Activated B cell treated with CpG ODN at 0.5 μM for 24 hours (primary cell): ENCODE data around the gene SIDT2. TPM values are rescaled to one million over a fixed set of nuclear protein-coding genes. Genes with fewer than 3 reads are reported as not detected.

Source experiments
- ATAC-seq: fragments of 200-7000 bp; cut with Tn5 transposase; one replicate; pipeline ENCODE4 v1.10.0; 2021; ENCODE audit warnings: low read depth, mild to moderate bottlenecking, moderate library complexity
- CTCF ChIA-PET: fragments of 350-600 bp; sonication (Branson Sonifier 250); formaldehyde crosslinking; loops from one replicate; lab custom pipeline; 2021; ENCODE audit warnings: antibody characterized with exemption; lab: Charles Lee
- POLR2A ChIA-PET: fragments of 350-600 bp; sonication (Branson Sonifier 250); formaldehyde crosslinking; loops from one replicate; lab custom pipeline; 2021; ENCODE audit warnings: antibody characterized with exemption; lab: Charles Lee
- DNase-seq: peaks from one replicate; pipeline ENCODE4 v3.0.0; 2022
- H3K27ac Mint-ChIP-seq: one replicate; pipeline ENCODE4 v1.8.0; 2020; ENCODE audit warnings: mixed read lengths
- H3K27me3 Mint-ChIP-seq: one replicate; pipeline ENCODE4 v1.8.0; 2021; ENCODE audit warnings: mixed read lengths
- H3K36me3 Mint-ChIP-seq: one replicate; pipeline ENCODE4 v1.8.0; 2021; ENCODE audit warnings: low read depth, mixed read lengths
- H3K4me1 Mint-ChIP-seq: one replicate; pipeline ENCODE4 v1.8.0; 2021; ENCODE audit warnings: mixed read lengths
- H3K4me3 Mint-ChIP-seq: one replicate; pipeline ENCODE4 v1.8.0; 2020; ENCODE audit warnings: mild to moderate bottlenecking, mixed read lengths
- H3K9me3 Mint-ChIP-seq: one replicate; pipeline ENCODE4 v1.8.0; 2020; ENCODE audit warnings: mixed read lengths
- intact Hi-C: fragments of 100-400 bp; cut with micrococcal nuclease; formaldehyde crosslinking; loops from one replicate; pipeline ENCODE4 v1.15.1; 2024
- total RNA-seq: library from RNA; stranded (reverse); gene quantifications from 2 replicates; pipeline ENCODE4 v1.2.3, GENCODE V29; 2022
- TF ChIP-seq, protein P1 (sequence below): fragments of 200-600 bp; IDR thresholded peaks from one replicate; pipeline ENCODE4 v1.8.0; 2022; ENCODE audit warnings: antibody characterized with exemption, mild to moderate bottlenecking

The SIDT2 gene
- total RNA-seq, 1 donor from 2014 or later = 115 TPM

DNA sequence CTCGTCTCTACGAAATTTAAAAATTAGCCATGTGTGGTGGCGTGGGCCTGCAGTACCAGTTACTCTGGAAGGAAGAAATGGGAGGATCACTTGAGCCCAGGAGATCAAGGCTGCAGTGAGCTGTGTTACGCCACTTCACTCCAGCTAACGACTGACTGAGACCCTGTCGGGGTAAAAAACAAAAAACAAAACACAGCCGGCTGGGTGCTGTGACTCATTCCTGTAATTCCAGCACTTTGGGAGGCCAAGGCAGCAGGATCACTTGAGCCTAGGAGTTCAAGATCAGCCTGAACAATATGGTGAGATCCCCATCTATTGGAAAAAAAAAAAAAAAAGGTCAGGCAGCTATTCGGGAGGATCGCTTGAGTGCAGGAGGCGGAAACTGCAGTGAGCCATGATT lies 32.0 kb upstream of the SIDT2 start:
- ChIA-PET POLR2A (interaction anchor here (0.6 to 5.2 kb wide), 3 partner anchors 33 to 1422 kb away, joined by 3 to 79 read pairs (median 37); partner anchors contain the start of gene SIDT2), CTCF (interaction anchor here (1.2 kb wide), 1 partner anchor 34 kb away, joined by 4 read pairs; no protein-coding TSS in a partner anchor)
- peaks cover 46% of the 10 kb centered on the region for H3K4me1 Mint-ChIP-seq

GRCh38 chr11:117152066-117152465 lies 26.5 kb upstream of the SIDT2 start:
- Mint-ChIP-seq H3K9me3 (no peaks in the 10 kb centered on the region), H3K36me3 (peaks cover 64% of the 10 kb centered on the region), H3K4me1 (peaks cover 31% of the 10 kb centered on the region), H3K4me3 (no peak overlapping the region), H3K27ac (no peak overlapping the region), H3K27me3 (no peaks in the 10 kb centered on the region)
- POLR2A ChIA-PET = interaction anchor here (1.3 kb wide), 1 partner anchor 28 kb away, joined by 4 read pairs; no protein-coding TSS in a partner anchor
- CTCF ChIA-PET = no interaction called here
- TF ChIP-seq, protein P1, sequence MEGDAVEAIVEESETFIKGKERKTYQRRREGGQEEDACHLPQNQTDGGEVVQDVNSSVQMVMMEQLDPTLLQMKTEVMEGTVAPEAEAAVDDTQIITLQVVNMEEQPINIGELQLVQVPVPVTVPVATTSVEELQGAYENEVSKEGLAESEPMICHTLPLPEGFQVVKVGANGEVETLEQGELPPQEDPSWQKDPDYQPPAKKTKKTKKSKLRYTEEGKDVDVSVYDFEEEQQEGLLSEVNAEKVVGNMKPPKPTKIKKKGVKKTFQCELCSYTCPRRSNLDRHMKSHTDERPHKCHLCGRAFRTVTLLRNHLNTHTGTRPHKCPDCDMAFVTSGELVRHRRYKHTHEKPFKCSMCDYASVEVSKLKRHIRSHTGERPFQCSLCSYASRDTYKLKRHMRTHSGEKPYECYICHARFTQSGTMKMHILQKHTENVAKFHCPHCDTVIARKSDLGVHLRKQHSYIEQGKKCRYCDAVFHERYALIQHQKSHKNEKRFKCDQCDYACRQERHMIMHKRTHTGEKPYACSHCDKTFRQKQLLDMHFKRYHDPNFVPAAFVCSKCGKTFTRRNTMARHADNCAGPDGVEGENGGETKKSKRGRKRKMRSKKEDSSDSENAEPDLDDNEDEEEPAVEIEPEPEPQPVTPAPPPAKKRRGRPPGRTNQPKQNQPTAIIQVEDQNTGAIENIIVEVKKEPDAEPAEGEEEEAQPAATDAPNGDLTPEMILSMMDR = no peak
- ATAC-seq = no peak
- intact Hi-C loops = no loop called here
- no peak for DNase-seq

More for the DNA sequence above, 32.0 kb upstream of the SIDT2 start:
- H3K27me3 Mint-ChIP-seq = no peaks in the 10 kb centered on the region
- no peak overlapping the region for H3K27ac Mint-ChIP-seq
- H3K9me3 Mint-ChIP-seq = no peaks in the 10 kb centered on the region
- ATAC-seq = no peak
- H3K4me3 Mint-ChIP-seq = peak overlapping the region; percentile 11
- TF ChIP-seq, protein P1 = no peak
- intact Hi-C loops = no loop called here
- peaks cover 47% of the 10 kb centered on the region for H3K36me3 Mint-ChIP-seq
- no peak for DNase-seq

DNA sequence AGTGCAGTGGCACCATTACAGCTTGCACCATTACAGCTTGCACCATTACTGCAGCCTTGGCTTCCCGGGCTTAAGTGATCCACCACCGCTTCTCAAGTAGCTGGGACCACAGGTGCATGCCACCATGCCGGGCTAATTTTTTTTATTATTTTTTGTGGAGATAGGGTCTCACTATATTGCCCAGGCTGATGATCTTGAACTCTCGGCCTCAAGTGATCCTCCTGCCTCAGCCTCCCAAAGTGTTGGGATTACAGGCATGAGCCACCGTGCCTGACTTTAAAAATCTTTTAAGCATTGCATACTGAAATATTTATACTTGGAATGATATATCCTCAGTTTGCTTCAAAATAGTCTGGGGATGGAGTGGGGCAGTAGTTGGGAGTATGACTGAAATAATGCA lies 24.1 kb upstream of the SIDT2 start:
- no peaks in the 10 kb centered on the region for H3K27me3 Mint-ChIP-seq
- ChIA-PET CTCF (no interaction called here), POLR2A (no interaction called here)
- TF ChIP-seq, protein P1 = no peak
- intact Hi-C loops = no loop called here
- DNase-seq (no peak), ATAC-seq (no peak)
- peaks cover 26% of the 10 kb centered on the region for H3K4me1 Mint-ChIP-seq
- peaks cover 67% of the 10 kb centered on the region for H3K36me3 Mint-ChIP-seq
- H3K4me3 Mint-ChIP-seq = no peak overlapping the region
- H3K9me3 Mint-ChIP-seq = no peaks in the 10 kb centered on the region
- no peak overlapping the region for H3K27ac Mint-ChIP-seq

GRCh38 chr11:117157507-117157906 lies 21.0 kb upstream of the SIDT2 start:
- no peaks in the 10 kb centered on the region for H3K9me3 Mint-ChIP-seq
- ChIA-PET CTCF (no interaction called here), POLR2A (interaction anchor here (0.6 to 0.7 kb wide), 2 partner anchors 64 to 322 kb away, joined by 3 read pairs; no protein-coding TSS in a partner anchor)
- H3K27ac Mint-ChIP-seq = no peak overlapping the region
- ATAC-seq (no peak), DNase-seq (no peak)
- H3K27me3 Mint-ChIP-seq = no peaks in the 10 kb centered on the region
- TF ChIP-seq, protein P1 = no peak
- H3K4me3 Mint-ChIP-seq = no peak overlapping the region
- intact Hi-C loops = no loop called here
- H3K36me3 Mint-ChIP-seq = peaks cover 72% of the 10 kb centered on the region
- H3K4me1 Mint-ChIP-seq = peaks cover 23% of the 10 kb centered on the region

- Mint-ChIP-seq H3K36me3 (peaks cover 77% of the 10 kb centered on the region), H3K4me3 (no peak overlapping the region), H3K4me1 (peaks cover 19% of the 10 kb centered on the region), H3K27me3 (no peaks in the 10 kb centered on the region), H3K9me3 (no peaks in the 10 kb centered on the region), H3K27ac (no peak overlapping the region)
- TF ChIP-seq, protein P1 = no peak
- CTCF ChIA-PET = interaction anchor here (1.5 kb wide), 1 partner anchor 67 kb away, joined by 4 read pairs; no protein-coding TSS in a partner anchor
- ATAC-seq = no peak
- POLR2A ChIA-PET = no interaction called here
- no peak for DNase-seq
- intact Hi-C loops = no loop called here
Observed at GRCh38 chr11:117159892-117160291, 18.7 kb upstream of the SIDT2 start.
